CD4-positive, alpha-beta T cell treated with Interleukin-6 for 4 hours (primary cell): ENCODE measurements around the gene ZNF563.
"Not testable (repeated sequence)": the region's sequence is repeated elsewhere in the genome, so short reads cannot be mapped to it uniquely, and the experiment has no call there.

Experiments used
- DNase-seq: peaks from one replicate; pipeline ENCODE4 v3.0.0-alpha.2; 2020; ENCODE audit warnings: mixed read lengths

The ZNF563 gene

DNA sequence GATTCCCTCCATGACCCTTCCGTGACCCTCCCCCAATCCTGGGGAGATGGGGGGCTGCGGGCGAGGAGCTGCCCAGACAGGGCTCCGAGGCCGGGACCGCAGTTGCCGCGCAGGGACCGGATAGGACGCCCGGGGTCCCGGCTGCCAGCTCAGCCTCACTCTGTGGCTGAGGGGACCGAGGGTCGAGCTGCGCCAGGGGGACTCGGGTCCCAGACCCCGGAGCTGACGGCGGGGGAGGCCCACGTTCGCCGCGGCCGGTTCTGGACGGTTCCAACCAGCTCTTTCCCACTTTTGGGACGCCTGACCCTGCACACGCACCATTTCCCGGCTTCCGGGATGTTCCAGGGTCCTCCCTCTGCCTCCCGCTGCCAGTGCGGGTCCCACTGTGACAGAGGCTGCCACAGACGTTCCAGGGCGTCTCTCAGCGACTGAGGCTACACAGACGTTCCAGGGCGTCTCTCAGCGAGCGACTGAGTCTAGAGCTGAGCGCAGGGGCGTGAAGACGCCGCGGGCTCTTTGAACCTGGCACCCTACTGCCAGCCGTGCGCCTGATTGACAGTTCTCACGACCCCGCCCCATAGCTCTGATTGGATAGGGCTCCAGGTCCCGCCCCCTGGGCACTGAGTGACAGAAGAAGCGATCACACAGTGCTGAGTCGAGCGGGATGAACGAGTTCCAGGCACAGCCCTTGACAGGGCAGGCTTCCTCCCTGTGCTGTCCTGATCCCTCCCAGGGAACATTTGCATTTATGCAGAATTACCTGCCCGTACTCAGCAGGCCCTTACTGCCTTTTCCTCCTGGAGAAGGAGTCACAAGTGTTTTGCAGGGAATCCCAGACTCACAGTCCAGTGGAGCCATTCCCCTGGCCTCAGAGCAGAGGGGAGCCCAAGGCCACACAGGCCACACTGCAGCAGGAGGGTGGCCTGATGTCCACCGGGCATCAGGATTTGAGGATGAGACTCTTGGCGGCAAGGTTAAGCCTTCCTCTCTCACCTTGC, at the start of gene ZNF563:
TSS of gene ZNF563 (minus strand) at position 472 of the 998 bp plus-strand sequence. CDS start at position 321, 151 bp downstream.
- DNase-seq, result peak; percentile 99

DNA sequence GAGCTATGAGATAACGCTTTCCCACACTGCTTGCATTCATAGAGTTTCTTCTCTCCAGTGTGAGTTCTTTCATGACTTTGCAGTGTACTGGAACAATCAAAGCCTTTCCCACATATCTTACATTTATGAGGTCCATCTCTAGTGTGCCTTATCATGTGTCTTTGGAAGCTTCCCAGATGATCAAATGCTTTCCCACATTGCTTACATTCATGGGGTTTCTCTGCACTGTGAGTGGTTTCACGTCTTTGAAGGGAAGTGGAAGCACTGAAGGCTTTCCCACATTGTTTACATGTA, 47.0 kb upstream of the ZNF563 start:
- DNase-seq, result no peak

DNA sequence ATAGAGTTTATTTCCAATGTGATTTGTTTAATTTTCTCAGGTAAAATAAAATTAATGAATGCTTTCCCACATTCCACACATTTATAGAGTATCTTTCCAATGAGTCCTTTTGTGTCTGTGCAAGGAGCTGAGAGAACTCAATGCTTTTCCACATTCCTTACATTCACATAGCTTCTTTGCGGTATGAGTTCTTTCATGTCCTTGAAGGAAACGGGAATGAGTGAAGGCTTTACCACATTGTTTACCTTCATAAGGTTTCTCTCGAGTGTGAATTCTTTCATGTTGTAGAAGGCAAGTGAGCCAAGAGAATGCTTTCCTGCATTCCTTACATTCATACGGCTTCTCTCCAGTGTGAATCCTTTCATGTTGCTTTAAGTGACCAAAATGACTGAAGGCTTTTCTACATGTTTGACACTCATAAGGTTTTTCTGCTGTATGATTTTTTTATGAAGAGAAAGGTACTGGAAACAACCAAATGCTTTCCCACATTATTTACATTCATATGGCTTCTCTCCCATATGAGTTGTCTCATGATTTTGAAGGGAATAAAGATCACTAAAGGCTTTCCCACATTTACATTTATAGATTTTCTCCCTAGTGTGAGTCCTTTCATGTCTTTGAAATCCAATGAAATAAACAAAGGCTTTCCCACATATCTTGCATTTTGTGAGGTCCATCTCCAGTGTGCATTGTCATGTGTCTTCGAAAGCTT, 46.5 kb upstream of the ZNF563 start:
- DNase-seq, result no peak

- DNase-seq, result no peak
Measured at GRCh38 chr19:12374026-12374425, 40.6 kb upstream of the ZNF563 start.

- DNase-seq, result peak; percentile 87
Measured at GRCh38 chr19:12365236-12366162, 32.1 kb upstream of the ZNF563 start, which contains the start of gene ZNF442. Gene ZNF442, minus strand, starts transcription at chr19:12365683. Its CDS starts 2,052 bp downstream, at chr19:12363631.

DNA sequence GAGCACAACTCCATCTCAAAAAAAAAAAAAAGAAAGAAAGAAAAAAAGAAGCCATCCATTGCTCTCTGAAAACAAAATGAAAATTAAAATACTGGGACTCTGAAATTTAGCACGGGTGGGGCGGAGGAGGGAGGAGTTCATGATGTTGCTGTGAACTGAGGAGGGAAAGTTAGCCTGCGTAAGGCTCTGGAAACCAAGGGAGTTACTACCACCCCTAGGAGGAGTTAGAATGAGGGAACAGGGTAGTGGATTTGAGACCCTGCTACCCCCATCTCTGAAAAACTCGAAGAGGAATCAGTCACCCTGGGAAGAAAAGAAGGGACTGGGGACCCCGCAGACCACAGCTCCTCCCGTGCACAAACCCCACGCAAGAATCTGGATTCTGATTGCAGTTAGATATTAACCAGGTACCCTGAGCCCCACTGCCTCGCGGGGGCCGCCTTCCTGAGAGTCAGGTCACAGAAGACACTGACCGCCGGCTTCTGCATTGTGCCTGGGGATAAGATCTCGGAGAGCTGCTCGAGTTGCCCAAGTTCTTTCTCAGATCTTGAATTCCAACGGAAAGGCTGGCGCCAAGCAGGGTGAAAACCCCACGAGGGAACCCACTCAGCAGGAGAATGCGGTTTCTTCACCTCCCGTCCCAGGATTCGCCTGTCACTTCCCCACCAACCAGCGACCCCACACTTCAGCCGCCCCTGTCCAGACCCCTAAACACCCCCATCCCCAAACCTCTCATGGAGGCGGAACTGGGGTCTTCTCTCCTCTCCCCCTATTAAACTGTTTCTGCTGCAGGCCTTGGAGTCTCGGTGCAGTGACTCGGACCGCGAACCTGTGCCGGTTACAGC, 31.2 kb upstream of the ZNF563 start:
- peak; percentile 7 for DNase-seq

DNA sequence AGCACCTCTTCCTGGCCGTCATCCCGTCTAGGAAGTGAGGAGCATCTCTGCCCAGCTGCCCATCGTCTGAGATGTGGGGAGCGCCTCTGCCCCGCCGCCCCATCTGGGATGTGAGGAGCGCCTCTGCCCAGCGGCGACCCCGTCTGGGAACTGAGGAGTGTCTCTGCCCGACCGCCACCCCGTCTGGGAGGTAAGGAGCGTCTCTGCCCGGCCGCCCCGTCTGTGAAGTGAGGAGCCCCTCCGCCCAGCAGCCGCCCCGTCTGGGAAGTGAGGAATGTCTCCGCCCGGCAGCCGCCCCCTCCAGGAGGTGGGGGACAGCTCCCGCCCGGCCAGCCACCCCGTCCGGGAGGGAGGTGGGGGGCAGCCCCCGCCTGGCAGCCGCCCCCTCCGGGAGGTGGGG, 28.8 kb upstream of the ZNF563 start:
- not testable (repeated sequence) for DNase-seq

DNA sequence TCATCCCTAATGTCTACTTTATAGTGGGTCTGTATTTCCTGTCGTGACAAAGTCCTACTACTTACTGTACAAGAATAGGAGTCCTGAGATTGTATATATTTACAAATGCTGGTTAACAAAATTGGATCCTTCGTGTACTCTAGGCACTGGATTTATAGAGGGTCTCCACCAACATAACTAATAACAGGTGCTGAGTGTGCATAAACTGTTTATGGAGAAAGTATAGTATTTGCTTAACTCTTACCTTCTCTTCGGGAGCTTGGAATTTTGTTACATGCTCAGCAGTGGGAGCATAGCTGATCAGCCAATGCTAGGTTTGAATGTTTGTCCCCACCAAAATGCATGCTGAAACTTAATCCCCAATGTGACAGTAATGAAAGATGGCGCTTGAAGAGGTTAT, 19.9 kb upstream of the ZNF563 start:
- DNase-seq, result no peak

DNA sequence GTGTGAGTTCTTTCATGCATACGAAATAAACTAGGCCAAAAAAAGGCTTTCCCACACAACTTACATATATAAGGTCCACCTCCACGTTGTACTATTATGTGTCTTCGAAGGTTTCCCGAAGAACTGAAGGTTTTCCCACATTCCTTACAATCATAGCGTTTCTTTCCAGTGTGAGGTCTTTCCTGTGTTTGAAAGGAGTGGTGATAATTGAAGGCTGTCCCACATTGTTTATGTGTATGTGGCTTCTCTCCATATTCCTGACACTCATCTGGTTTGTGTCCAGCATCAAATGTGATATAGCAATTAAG, 17.4 kb upstream of the ZNF563 start:
- DNase-seq, result no peak

- DNase-seq, result no peak
Measured at GRCh38 chr19:12350185-12350889, 16.9 kb upstream of the ZNF563 start.

- peak; percentile 39 for DNase-seq
Measured at GRCh38 chr19:12346896-12347295, 13.5 kb upstream of the ZNF563 start.

DNA sequence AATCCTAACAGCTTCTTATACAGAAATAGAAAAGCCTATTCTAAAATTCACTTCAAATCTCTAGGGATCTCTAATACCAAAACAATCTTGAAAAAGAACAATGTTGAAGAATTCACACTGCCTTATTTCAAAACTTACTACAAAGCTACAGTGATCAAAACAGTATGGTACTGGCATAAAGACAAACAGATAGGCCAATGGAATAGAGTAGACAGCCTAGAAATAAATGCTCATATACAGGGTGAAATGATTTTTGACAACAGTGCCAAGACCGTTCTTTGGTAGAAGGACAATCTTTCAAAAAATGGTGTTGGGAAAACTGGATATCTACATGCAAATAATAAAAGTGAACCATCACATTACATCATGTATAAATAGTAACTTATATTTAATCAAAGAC, 11.8 kb upstream of the ZNF563 start:
- DNase-seq, result no peak

- peak; percentile 29 for DNase-seq
Measured at GRCh38 chr19:12331211-12331941, 2.1 kb downstream of the ZNF563 start.

DNA sequence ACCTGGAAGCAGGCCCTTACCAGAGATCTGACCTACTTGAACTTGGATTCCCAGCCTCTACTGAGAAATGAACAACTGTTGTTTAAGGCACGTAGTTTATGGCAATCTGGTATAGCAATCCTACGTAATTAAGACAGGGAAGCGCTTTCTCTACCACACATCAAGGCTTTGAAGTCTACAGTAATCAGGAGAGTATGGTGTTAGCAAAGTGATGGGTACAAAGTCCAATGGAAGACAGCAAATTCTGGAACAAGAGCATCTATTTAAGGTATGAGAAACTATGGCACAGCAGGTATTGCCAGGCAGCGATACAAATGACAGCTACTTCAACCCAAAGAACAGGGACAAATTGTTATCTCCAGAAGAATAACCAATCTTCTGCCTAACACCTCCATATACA, 3.1 kb downstream of the ZNF563 start:
- no peak for DNase-seq

DNA sequence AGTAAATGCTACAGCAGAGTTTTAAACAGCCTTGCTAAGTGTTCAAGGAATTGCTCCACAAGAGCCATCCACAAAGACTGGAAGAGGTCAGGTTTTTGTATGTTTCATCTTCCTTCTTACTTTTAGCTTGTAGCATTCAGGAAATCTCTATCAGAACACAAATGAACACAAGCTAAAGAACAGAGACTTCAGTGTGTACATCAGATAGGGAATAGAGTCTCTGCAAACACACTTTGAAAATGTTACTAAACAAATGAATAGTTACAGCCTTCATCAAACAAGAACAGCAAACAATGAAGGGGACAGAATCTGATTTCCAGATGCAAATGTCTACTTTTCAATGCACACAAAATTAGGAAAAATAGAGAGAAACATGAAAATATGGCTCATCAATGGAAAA, 7.7 kb downstream of the ZNF563 start:
- no peak for DNase-seq

- DNase-seq, result no peak
Measured at GRCh38 chr19:12318782-12319413, 14.5 kb downstream of the ZNF563 start.

DNA sequence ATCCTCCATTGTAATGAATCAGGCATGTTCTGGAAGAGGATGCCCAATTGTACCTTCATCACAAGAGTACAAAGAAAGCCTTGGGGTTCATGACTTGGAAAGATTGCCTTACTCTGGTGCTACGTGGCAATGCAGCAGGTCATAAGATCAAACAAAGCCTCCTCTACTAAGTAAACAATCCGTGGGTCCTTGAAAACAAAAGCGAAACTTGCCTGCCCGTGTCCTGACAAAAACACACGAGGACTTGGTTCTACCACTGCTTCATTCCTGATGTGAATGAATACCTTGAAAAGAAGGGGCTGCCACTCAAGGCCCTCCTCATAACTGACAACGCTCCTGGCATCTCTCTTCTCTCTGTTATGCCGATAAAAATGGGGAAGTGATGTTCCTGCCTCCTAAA, 18.9 kb downstream of the ZNF563 start:
- no peak for DNase-seq

GRCh38 chr19:12308891-12309290, 24.5 kb downstream of the ZNF563 start:
- DNase-seq, result not testable (repeated sequence)

DNA sequence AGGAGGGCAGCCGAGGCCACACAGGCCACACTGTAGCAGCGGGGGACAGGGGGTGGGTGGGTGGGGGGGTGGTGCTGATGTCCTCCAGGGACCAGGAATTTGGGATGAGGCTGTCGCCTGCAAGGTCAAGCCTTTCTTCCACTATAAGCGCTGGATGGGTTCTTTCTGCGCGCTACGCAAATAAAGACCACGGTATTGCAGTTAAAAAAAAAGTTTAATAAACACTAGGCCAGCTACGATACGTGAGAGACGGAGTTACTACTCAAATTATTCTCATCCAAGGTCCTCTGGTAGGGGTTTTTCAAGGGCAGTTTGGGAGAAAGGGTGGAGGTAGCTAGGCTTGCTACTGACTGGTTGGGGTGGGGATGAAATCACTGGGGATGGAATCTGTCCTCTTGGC, 38.2 kb downstream of the ZNF563 start:
- DNase-seq, result no peak
